T-helper 17 cell (primary cell): ENCODE data around the gene PCNT. TPM values are rescaled to one million over a fixed set of nuclear protein-coding genes. Genes with fewer than 3 reads are reported as not detected.

ENCODE experiments used
- ATAC-seq: fragments of 150-1000 bp; cut with Tn5 transposase; 2 replicates; pipeline ENCODE4 v1.10.0; 2021; ENCODE audit warnings: mild to moderate bottlenecking, moderate library complexity
- DNase-seq, 3 donors: peaks; one replicate each; pipeline versions ENCODE4 v3.0.0 to v3.0.0-alpha.2; 2020 to 2021
- H3K9me3 ChIP-seq: one replicate; pipeline ENCODE4 v1.7.0; 2013; ENCODE audit warnings: low read length, mild to moderate bottlenecking; ENCODE audit not compliant: control insufficient read depth, poor library complexity, severe bottlenecking
- H3K27ac Mint-ChIP-seq: one replicate; pipeline ENCODE4 v1.8.0; 2022; ENCODE audit warnings: mild to moderate bottlenecking, moderate library complexity, mixed read lengths
- H3K27me3 Mint-ChIP-seq: one replicate; pipeline ENCODE4 v1.8.0; 2022; ENCODE audit warnings: mixed read lengths
- H3K36me3 Mint-ChIP-seq: one replicate; pipeline ENCODE4 v1.8.0; 2022; ENCODE audit warnings: low read depth, mixed read lengths
- H3K4me1 Mint-ChIP-seq: one replicate; pipeline ENCODE4 v1.8.0; 2022; ENCODE audit warnings: mild to moderate bottlenecking, mixed read lengths
- H3K4me3 Mint-ChIP-seq: one replicate; pipeline ENCODE4 v1.8.0; 2022; ENCODE audit warnings: mild to moderate bottlenecking, moderate library complexity, mixed read lengths
- total RNA-seq, 4 donors: library from RNA in 2 of 4; stranded (reverse) in 2 of 4; gene quantifications; one replicate each; pipeline ENCODE4 v1.2.3 and lab custom pipeline; 2022 to 2026

PCNT gene
- total RNA-seq (10 to 100 TPM; 53.5 to 59.5 TPM), total RNA-seq (lab: John Stamatoyannopoulos, UW) (132 to 145 reads per million in 2 donors)

GRCh38 chr21:46323710-46324389 lies at the start of gene PCNT, which contains the start of gene C21orf58:
TSS of gene PCNT (plus strand) at chr21:46324156. CDS start at chr21:46324229, 73 bp downstream.
TSS of gene C21orf58 (minus strand) at chr21:46323870. CDS start at chr21:46322738, 1,132 bp downstream.
- peaks cover 2% of the 10 kb centered on the region for H3K36me3 Mint-ChIP-seq
- DNase-seq = peak; percentile 97 to 99 (median 98)
- H3K27me3 Mint-ChIP-seq = no peaks in the 10 kb centered on the region
- peak within 1 kb of the TSS; percentile 98 for H3K4me3 Mint-ChIP-seq
- H3K4me1 Mint-ChIP-seq = peaks cover 21% of the 10 kb centered on the region
- peak; percentile 84 for ATAC-seq
- no peaks in the 10 kb centered on the region for H3K9me3 ChIP-seq
- peak within 1 kb of the TSS; percentile 89 for H3K27ac Mint-ChIP-seq

GRCh38 chr21:46274797-46275390 lies 49.1 kb upstream of the PCNT start:
- H3K4me3 Mint-ChIP-seq = no peak overlapping the region
- H3K4me1 Mint-ChIP-seq = peaks cover 3% of the 10 kb centered on the region
- ATAC-seq (no peak), DNase-seq (no peak)
- H3K27ac Mint-ChIP-seq = no peak overlapping the region
- H3K9me3 ChIP-seq = no peaks in the 10 kb centered on the region
- H3K36me3 Mint-ChIP-seq = peaks cover 15% of the 10 kb centered on the region
- no peaks in the 10 kb centered on the region for H3K27me3 Mint-ChIP-seq

- peak overlapping the region; percentile 86 for H3K27ac Mint-ChIP-seq
- H3K9me3 ChIP-seq = no peaks in the 10 kb centered on the region
- no peaks in the 10 kb centered on the region for H3K27me3 Mint-ChIP-seq
- DNase-seq (no peak), ATAC-seq (no peak)
- peaks cover 32% of the 10 kb centered on the region for H3K4me1 Mint-ChIP-seq
- H3K36me3 Mint-ChIP-seq = peaks cover 5% of the 10 kb centered on the region
- peak overlapping the region; percentile 77 for H3K4me3 Mint-ChIP-seq
These were observed 39.8 kb upstream of the PCNT start for GRCh38 chr21:46284077-46284644.

- DNase-seq (no peak), ATAC-seq (no peak)
- peaks cover 35% of the 10 kb centered on the region for H3K4me1 Mint-ChIP-seq
- peaks cover 6% of the 10 kb centered on the region for H3K36me3 Mint-ChIP-seq
- H3K27me3 Mint-ChIP-seq = no peaks in the 10 kb centered on the region
- peak overlapping the region; percentile 98 for H3K27ac Mint-ChIP-seq
- peak overlapping the region; percentile 100 for H3K4me3 Mint-ChIP-seq
- no peaks in the 10 kb centered on the region for H3K9me3 ChIP-seq
These were observed 39.2 kb upstream of the PCNT start for GRCh38 chr21:46284733-46285132.

- Mint-ChIP-seq H3K4me3 (peak within 1 kb of the TSS; percentile 100), H3K36me3 (peaks cover 6% of the 10 kb centered on the region), H3K4me1 (peaks cover 37% of the 10 kb centered on the region), H3K27ac (peak within 1 kb of the TSS; percentile 98), H3K27me3 (no peaks in the 10 kb centered on the region)
- no peaks in the 10 kb centered on the region for H3K9me3 ChIP-seq
- ATAC-seq = no peak
- DNase-seq = no peak
These were observed 38.7 kb upstream of the PCNT start, which contains the start of gene MCM3AP for GRCh38 chr21:46285206-46285661. TSS of gene MCM3AP (minus strand) at chr21:46285611. CDS start at chr21:46285286, 325 bp downstream.

GRCh38 chr21:46285761-46286647 lies 38.0 kb upstream of the PCNT start, which contains the start of gene YBEY:
TSS of gene YBEY (plus strand) at chr21:46286342. CDS start at chr21:46286914, 572 bp downstream.
- peaks cover 38% of the 10 kb centered on the region for H3K4me1 Mint-ChIP-seq
- H3K4me3 Mint-ChIP-seq = peak within 1 kb of the TSS; percentile 100
- H3K9me3 ChIP-seq = no peaks in the 10 kb centered on the region
- DNase-seq = peak; percentile 71 to 76 (median 74)
- ATAC-seq = peak; percentile 89
- peaks cover 6% of the 10 kb centered on the region for H3K36me3 Mint-ChIP-seq
- no peaks in the 10 kb centered on the region for H3K27me3 Mint-ChIP-seq
- H3K27ac Mint-ChIP-seq = peak within 1 kb of the TSS; percentile 98

- Mint-ChIP-seq H3K27ac (peak overlapping the region; percentile 98), H3K4me1 (peaks cover 38% of the 10 kb centered on the region), H3K27me3 (no peaks in the 10 kb centered on the region), H3K36me3 (peaks cover 9% of the 10 kb centered on the region), H3K4me3 (peak overlapping the region; percentile 100)
- peak; percentile 35 for ATAC-seq
- H3K9me3 ChIP-seq = no peaks in the 10 kb centered on the region
- no peak for DNase-seq
These were observed 37.3 kb upstream of the PCNT start for GRCh38 chr21:46286648-46287002.

- H3K27ac Mint-ChIP-seq = peak overlapping the region; percentile 98
- H3K27me3 Mint-ChIP-seq = no peaks in the 10 kb centered on the region
- peaks cover 38% of the 10 kb centered on the region for H3K4me1 Mint-ChIP-seq
- H3K9me3 ChIP-seq = no peaks in the 10 kb centered on the region
- ATAC-seq = no peak
- H3K36me3 Mint-ChIP-seq = peaks cover 9% of the 10 kb centered on the region
- peak overlapping the region; percentile 7 for H3K4me3 Mint-ChIP-seq
- no peak for DNase-seq
These were observed 36.4 kb upstream of the PCNT start for GRCh38 chr21:46287541-46287940.

GRCh38 chr21:46289655-46290179 lies 34.2 kb upstream of the PCNT start:
- no peak overlapping the region for H3K27ac Mint-ChIP-seq
- H3K27me3 Mint-ChIP-seq = no peaks in the 10 kb centered on the region
- H3K36me3 Mint-ChIP-seq = peaks cover 9% of the 10 kb centered on the region
- ATAC-seq = no peak
- no peak overlapping the region for H3K4me3 Mint-ChIP-seq
- no peak for DNase-seq
- H3K9me3 ChIP-seq = no peaks in the 10 kb centered on the region
- peaks cover 30% of the 10 kb centered on the region for H3K4me1 Mint-ChIP-seq

GRCh38 chr21:46291561-46291960 lies 32.4 kb upstream of the PCNT start:
- peaks cover 8% of the 10 kb centered on the region for H3K36me3 Mint-ChIP-seq
- ATAC-seq = no peak
- DNase-seq = no peak
- H3K27ac Mint-ChIP-seq = no peak overlapping the region
- H3K27me3 Mint-ChIP-seq = no peaks in the 10 kb centered on the region
- H3K4me3 Mint-ChIP-seq = no peak overlapping the region
- peaks cover 22% of the 10 kb centered on the region for H3K4me1 Mint-ChIP-seq
- no peaks in the 10 kb centered on the region for H3K9me3 ChIP-seq

- H3K4me1 Mint-ChIP-seq = peaks cover 8% of the 10 kb centered on the region
- H3K4me3 Mint-ChIP-seq = no peak overlapping the region
- no peak for ATAC-seq
- H3K27me3 Mint-ChIP-seq = no peaks in the 10 kb centered on the region
- no peak for DNase-seq
- peaks cover 3% of the 10 kb centered on the region for H3K36me3 Mint-ChIP-seq
- no peak overlapping the region for H3K27ac Mint-ChIP-seq
- no peaks in the 10 kb centered on the region for H3K9me3 ChIP-seq
These were observed 29.2 kb upstream of the PCNT start for GRCh38 chr21:46294647-46295176.

GRCh38 chr21:46295177-46295770 lies 28.7 kb upstream of the PCNT start:
- H3K4me1 Mint-ChIP-seq = peaks cover 6% of the 10 kb centered on the region
- H3K4me3 Mint-ChIP-seq = no peak overlapping the region
- no peak overlapping the region for H3K27ac Mint-ChIP-seq
- ATAC-seq (no peak), DNase-seq (no peak)
- peaks cover 3% of the 10 kb centered on the region for H3K36me3 Mint-ChIP-seq
- no peaks in the 10 kb centered on the region for H3K27me3 Mint-ChIP-seq
- no peaks in the 10 kb centered on the region for H3K9me3 ChIP-seq
